Right cardiac atrium (tissue), 5 donors: ENCODE measurements around the gene EHBP1. TPM values are rescaled to one million over a fixed set of nuclear protein-coding genes. Genes with fewer than 3 reads are reported as not detected.
A peak's percentile ranks its signal among the peaks of the same experiment; 100 is the strongest.

Source experiments
- ATAC-seq, 2 donors: fragments of 200-7000 bp; cut with Tn5 transposase; one replicate each; pipeline versions ENCODE4 v1.8.0 to v1.9.1; 2020; ENCODE audit warnings: moderate library complexity in 2 of 2, mild to moderate bottlenecking in 1 of 2
- DNase-seq, 3 donors: peaks; one replicate each; pipeline ENCODE4 v3.0.0-alpha.2; 2020
- H3K27ac ChIP-seq: one replicate; pipeline ENCODE4 v1.5.1; 2013; ENCODE audit warnings: mild to moderate bottlenecking, low read length, control low read depth, moderate library complexity
- H3K27me3 ChIP-seq: one replicate; pipeline ENCODE4 v1.6.1; 2013; ENCODE audit not compliant: control insufficient read depth, insufficient read depth
- H3K4me1 ChIP-seq: one replicate; pipeline ENCODE4 v1.6.1; 2013; ENCODE audit warnings: low read length; ENCODE audit not compliant: control insufficient read depth, insufficient read depth
- H3K4me3 ChIP-seq: one replicate; pipeline ENCODE4 v1.5.1; 2013; ENCODE audit warnings: low read length, control low read depth
- H3K9me3 ChIP-seq: one replicate; pipeline ENCODE4 v1.6.1; 2013; ENCODE audit warnings: low read length; ENCODE audit not compliant: control insufficient read depth
- WGBS: extraction: QIAGEN DNeasy Blood & Tissue Kit; methylation state at CpG from one replicate; pipeline ENCODE4 v1.1.7; 2013; 5-methylcytosine and 5-hydroxymethylcytosine counted together
- intact Hi-C, 4 donors: fragments of 100-400 bp; cut with DNase I; formaldehyde crosslinking; loops; one replicate each; pipeline versions ENCODE4 v1.11.0 to v1.14.0; 2022 to 2023
- polyA plus RNA-seq: library from polyadenylated mRNA; stranded (reverse); fragments of 200-250 nt; gene quantifications from one replicate; pipeline ENCODE4 v1.2.3, GENCODE V29; 2013
- total RNA-seq, 4 donors: library from RNA; stranded (reverse); fragmentation: NEBNext Ultra II Directional; extraction: Animal tissue kit (Norgen Biotek cat#: 25700); gene quantifications; one replicate each; pipeline ENCODE4 v1.2.1, GENCODE V29; 2021
- donor health status: healthy with polysubstance abuse.
- donor health status: DM: no; HTN: yes; CAD: no.
- donor health status: DM: no; HTN: no; CAD: no.
- donor health status: DM: no; HTN: yes; CAD: no; lungs with severe emphysema.
- donor health status: DM: yes; HTN: yes; CAD: no.

Gene EHBP1
- total and polyA plus RNA-seq, 5 donors = 13.5 to 37.5 (median 33.2) TPM

GRCh38 chr2:63054841-63055225 is 349.3 kb downstream of the EHBP1 start:
- no peaks in the 10 kb centered on the region for H3K9me3 ChIP-seq
- DNase-seq (no peak), ATAC-seq (no peak)
- whole genome bisulfite sequencing = 19% methylated on average over 7 of the region's 7 CpGs
- no peak overlapping the region for H3K4me3 ChIP-seq
- H3K27me3 ChIP-seq = no peaks in the 10 kb centered on the region
- H3K27ac ChIP-seq = no peak overlapping the region
- intact Hi-C loops = no loop called here
- peaks cover 9% of the 10 kb centered on the region for H3K4me1 ChIP-seq

DNA sequence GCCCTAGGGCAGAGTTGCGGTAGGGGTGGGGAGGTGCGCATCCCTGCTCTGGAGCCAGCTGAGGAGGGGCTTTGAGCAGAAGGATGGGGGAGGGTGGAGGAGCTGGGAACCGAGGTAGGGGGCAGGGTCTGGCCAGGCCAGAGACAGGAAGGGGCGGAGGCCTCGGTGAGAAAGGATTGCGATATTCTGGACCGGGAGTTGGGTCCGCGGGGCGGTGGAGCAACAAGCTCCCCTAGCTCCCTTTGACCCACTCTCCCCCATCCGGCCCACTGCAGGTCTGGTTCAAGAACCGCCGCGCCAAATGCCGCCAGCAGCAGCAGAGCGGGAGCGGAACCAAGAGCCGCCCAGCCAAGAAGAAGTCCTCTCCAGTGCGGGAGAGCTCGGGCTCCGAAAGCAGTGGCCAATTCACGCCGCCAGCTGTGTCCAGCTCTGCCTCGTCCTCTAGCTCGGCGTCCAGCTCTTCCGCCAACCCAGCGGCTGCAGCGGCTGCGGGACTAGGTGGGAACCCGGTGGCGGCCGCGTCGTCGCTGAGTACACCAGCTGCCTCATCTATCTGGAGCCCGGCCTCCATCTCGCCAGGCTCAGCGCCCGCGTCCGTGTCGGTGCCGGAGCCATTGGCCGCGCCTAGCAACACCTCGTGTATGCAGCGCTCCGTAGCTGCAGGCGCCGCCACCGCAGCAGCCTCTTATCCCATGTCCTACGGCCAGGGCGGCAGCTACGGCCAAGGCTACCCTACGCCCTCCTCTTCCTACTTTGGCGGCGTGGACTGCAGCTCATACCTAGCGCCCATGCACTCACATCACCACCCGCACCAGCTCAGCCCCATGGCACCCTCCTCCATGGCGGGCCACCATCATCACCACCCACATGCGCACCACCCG is 350.0 kb downstream of the EHBP1 start:
- intact Hi-C loops = no loop called here
- Histone ChIP-seq H3K9me3 (no peaks in the 10 kb centered on the region), H3K4me1 (peaks cover 9% of the 10 kb centered on the region), H3K4me3 (peak overlapping the region; percentile 1), H3K27me3 (no peaks in the 10 kb centered on the region), H3K27ac (no peak overlapping the region)
- 4% methylated on average over 63 of the region's 63 CpGs for WGBS
- ATAC-seq = no peak
- DNase-seq = peak in 2 of 3 donors; percentile 31 to 62

GRCh38 chr2:63056107-63057050 is 350.9 kb downstream of the EHBP1 start:
- H3K4me3 ChIP-seq = no peak overlapping the region
- DNase-seq (peak in 2 of 3 donors; percentile 67 to 68), ATAC-seq (peak; percentile 47 to 62)
- H3K27me3 ChIP-seq = no peaks in the 10 kb centered on the region
- H3K27ac ChIP-seq = no peak overlapping the region
- intact Hi-C loops = no loop called here
- peaks cover 9% of the 10 kb centered on the region for H3K4me1 ChIP-seq
- no peaks in the 10 kb centered on the region for H3K9me3 ChIP-seq
- WGBS = 7% methylated on average over 49 of the region's 49 CpGs

GRCh38 chr2:63057249-63058143 is 352.0 kb downstream of the EHBP1 start:
- no peaks in the 10 kb centered on the region for H3K9me3 ChIP-seq
- DNase-seq = no peak
- intact Hi-C loops = no loop called here
- H3K27ac ChIP-seq = no peak overlapping the region
- no peak overlapping the region for H3K4me3 ChIP-seq
- 13% methylated on average over 35 of the region's 35 CpGs for WGBS
- H3K27me3 ChIP-seq = peaks cover 2% of the 10 kb centered on the region
- H3K4me1 ChIP-seq = peaks cover 9% of the 10 kb centered on the region
- no peak for ATAC-seq

- 6% methylated on average over 35 of the region's 35 CpGs for WGBS
- intact Hi-C loops = no loop called here
Measured at GRCh38 chr2:63058144-63058920, 352.8 kb downstream of the EHBP1 start.

GRCh38 chr2:63058921-63059792 is 353.6 kb downstream of the EHBP1 start:
- peak; percentile 12 to 50 for ATAC-seq
- Histone ChIP-seq H3K27ac (no peak overlapping the region), H3K9me3 (no peaks in the 10 kb centered on the region), H3K4me3 (no peak overlapping the region), H3K4me1 (peaks cover 9% of the 10 kb centered on the region), H3K27me3 (peaks cover 10% of the 10 kb centered on the region)
- 4% methylated on average over 67 of the region's 67 CpGs for WGBS
- intact Hi-C loops = no loop called here
- peak in 1 of 3 donors; percentile 52 for DNase-seq

More at GRCh38 chr2:63058144-63058920, 352.8 kb downstream of the EHBP1 start:
- Histone ChIP-seq H3K27me3 (peaks cover 7% of the 10 kb centered on the region), H3K9me3 (no peaks in the 10 kb centered on the region), H3K4me1 (peaks cover 9% of the 10 kb centered on the region), H3K27ac (no peak overlapping the region), H3K4me3 (no peak overlapping the region)
- ATAC-seq (no peak), DNase-seq (peak in 1 of 3 donors; percentile 60)

GRCh38 chr2:63059793-63060471 is 354.4 kb downstream of the EHBP1 start:
- Histone ChIP-seq H3K9me3 (no peaks in the 10 kb centered on the region), H3K4me3 (no peak overlapping the region), H3K27me3 (peaks cover 13% of the 10 kb centered on the region), H3K4me1 (peaks cover 9% of the 10 kb centered on the region), H3K27ac (no peak overlapping the region)
- ATAC-seq (peak; percentile 12 to 49), DNase-seq (no peak)
- intact Hi-C loops = no loop called here
- WGBS = 4% methylated on average over 39 of the region's 39 CpGs

GRCh38 chr2:63060472-63060991 is 355.0 kb downstream of the EHBP1 start:
- no peak for ATAC-seq
- Histone ChIP-seq H3K27me3 (peaks cover 13% of the 10 kb centered on the region), H3K27ac (no peak overlapping the region), H3K9me3 (no peaks in the 10 kb centered on the region), H3K4me3 (no peak overlapping the region), H3K4me1 (peaks cover 6% of the 10 kb centered on the region)
- DNase-seq = no peak
- intact Hi-C loops = no loop called here
- 28% methylated on average over 5 of the region's 5 CpGs for WGBS

DNA sequence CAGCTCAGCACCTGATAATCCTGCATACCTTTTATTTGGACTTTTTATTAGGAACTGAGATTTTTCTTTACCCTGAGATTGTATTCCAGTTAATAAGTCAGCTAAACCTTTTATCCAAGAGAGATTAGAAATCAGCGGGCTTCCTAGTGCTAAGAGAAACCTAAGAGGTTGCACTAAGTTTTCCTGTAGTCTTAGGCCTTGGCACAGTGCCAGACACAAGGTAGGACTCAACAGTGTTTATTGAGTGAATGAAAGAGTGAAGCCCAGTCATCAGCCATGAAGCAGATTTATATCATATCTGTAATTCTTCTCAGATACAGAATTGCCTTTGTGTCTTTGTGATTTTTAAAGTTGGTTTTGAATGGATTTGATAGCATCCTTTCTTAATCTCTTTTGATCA is 358.7 kb downstream of the EHBP1 start:
- peaks cover 16% of the 10 kb centered on the region for H3K27me3 ChIP-seq
- intact Hi-C loops = no loop called here

More for the DNA sequence above, 358.7 kb downstream of the EHBP1 start:
- Histone ChIP-seq H3K27ac (no peak overlapping the region), H3K9me3 (no peaks in the 10 kb centered on the region), H3K4me1 (no peaks in the 10 kb centered on the region), H3K4me3 (no peak overlapping the region)
- 54% methylated on average over 1 of the region's 1 CpG for WGBS
- DNase-seq = no peak
- ATAC-seq = no peak
